GM18867 (cell line): ENCODE results near the gene HES3.

Experiments
- ATAC-seq: cut with Tn5 transposase; IDR thresholded peaks from one replicate; pipeline ENCODE4 v1.9.1; 2021; ENCODE audit warnings: mild to moderate bottlenecking, moderate library complexity; ENCODE audit not compliant: unreplicated experiment

Gene HES3, protein sequence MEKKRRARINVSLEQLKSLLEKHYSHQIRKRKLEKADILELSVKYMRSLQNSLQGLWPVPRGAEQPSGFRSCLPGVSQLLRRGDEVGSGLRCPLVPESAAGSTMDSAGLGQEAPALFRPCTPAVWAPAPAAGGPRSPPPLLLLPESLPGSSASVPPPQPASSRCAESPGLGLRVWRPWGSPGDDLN

DNA sequence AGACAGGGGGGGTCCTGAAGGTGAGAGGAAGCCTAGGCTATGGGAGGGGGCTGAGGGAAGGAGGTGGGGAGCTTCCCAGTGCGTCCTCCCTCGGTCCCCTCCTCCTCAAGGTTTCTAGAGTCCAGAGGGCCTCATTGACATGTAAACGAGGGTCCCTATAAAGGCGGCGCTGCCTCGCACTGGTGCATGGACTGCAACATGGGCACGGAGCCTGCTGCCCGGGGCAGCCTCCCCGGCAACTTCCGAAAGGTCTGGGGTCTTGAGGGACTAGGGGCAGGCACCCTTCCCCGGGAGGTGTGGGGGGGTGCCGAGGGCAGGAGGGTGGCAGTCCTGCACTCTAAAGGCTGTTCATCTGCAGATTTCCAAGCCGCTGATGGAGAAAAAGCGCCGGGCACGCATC lies at the start of gene HES3:
HES3 (plus strand) TSS at position 187 of the 400 bp plus-strand sequence; CDS start at position 374, 187 bp downstream.
- no peak for ATAC-seq

DNA sequence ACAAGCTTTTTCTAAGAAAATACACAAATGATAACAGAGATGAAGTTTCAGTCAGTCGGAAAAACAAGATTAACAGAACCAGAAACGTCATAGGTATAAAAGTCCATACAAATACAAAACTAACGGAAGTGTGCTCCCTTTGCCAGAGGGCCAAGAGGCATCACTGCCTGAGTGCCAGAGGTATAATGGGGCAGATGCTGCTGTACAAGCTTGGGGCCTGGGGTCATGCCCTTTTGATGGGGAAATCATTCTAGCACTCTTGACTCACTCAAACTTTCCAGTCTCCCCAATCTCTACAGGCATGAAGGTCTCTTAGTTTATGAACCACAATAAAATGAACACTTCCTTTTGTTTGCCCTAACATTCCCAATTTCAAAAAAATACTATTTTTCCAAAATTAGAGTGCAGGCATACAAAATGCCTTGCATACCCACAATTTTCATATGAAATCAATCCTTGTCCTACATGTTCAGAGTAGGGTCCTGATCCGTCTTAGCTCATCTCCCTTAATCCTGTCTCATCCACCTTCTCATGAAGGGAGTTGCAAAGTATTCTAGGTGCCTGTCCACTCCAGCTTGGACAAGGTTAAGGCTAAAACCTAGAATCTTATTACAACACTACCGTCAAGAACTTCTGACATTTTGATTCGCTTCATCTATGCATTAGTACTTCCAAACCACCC lies 46.1 kb upstream of the HES3 start:
- no peak for ATAC-seq

DNA sequence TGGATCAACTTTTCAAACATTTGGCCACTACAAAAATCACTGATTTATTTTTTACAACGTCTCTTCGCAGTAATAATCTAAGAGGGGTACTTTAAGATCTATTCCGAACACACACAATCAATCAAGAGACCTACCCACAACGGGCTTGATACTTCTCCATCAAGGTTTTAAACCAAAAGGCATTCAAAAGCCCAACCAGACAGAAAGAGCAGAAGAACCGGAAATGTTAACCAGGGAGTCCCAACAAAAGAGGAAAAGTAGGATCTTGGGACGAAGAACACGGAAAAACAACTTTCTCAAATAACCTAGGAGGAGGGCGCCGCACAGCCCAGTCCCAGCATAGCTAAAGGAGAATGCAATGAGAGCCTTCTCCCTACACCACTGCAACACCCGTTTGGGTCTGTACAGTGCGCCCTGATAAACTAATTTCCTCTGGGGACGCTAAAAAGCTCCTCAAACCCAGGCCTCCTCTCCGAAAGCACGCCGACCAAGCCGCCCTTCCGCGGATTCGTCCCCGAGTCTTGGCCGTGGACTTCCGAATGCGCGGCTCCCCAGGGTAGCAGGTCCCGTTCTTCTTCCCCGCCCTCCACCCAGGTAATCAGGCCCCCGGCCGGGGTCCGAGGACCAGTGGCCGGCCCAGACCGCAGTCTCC lies 45.2 kb upstream of the HES3 start:
- peak; percentile 25 for ATAC-seq

DNA sequence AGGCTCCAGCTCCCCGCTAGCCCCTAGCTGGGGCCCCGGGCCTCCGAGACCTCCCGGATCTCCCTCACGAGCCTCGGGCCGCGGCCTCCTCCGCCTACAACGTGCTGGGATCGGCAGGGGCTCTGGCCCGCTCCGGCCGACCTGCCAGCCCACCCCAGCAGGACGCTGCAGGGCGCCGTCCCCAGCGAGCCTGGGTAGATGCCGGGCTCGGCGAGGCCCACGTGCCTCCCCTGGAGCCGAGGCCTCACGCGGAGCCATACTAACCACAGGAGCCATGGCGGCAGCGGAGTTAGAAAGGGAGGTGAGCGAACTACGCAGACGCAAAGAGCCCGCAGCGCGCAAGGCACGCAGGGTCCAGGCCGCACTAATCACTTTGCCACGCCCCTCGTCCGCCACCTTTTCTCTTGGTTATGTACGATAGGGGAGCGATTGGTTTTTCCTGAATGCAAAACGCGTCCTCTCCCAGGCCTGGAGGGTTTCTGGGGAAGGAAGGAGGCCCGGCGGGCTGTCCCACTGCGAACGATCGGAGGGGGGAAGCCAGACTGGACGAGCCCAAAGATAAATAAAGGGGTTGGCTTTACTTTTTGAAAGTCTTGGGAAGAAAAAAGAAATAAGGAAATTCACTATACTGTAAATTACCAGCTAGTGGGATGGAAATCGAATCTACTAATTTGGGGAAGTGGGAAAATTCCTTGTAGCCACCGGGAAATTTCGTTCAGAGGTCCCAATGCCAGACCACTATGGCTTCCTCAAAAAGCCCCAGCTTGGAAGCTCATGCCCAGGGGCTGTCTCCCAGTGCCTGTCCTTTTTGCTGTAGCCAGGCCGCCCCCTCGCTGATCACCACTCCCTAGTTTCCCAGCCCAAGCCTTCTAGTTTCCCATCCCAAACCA lies 44.4 kb upstream of the HES3 start, which contains the start of gene RPL22:
RPL22 (minus strand) TSS at position 298 of the 890 bp plus-strand sequence; CDS start at position 276, 22 bp downstream.
- peak; percentile 95 for ATAC-seq

DNA sequence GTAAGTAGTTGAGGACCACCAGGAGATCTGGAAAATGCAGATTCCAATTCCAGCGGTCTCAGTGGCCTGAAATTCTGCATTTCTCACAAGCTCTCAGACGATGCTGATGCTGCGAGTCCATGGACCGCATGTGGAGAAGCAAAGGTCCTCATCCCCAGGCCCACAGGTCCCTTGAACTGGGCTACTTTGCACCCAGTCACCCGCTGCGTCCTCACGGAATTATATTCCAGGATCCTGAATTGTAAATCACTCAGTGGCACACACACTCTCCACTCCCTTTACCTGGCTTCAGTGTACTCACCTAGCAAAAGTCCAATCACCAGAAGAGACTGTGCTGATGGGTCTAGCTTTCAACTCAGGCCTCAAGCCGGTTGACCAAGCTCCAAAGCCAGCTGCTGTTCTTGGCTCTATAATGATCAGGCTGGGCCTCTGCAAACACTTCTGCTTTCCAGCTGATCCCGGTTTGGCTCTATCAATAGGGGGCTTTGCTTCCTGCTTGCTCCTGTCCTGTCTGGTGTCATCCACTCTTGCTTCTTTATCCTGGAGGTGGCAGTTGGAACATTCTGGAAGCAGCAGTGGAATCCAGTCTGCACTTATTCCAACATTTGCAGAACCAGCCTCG lies 43.7 kb upstream of the HES3 start:
- ATAC-seq: no peak

DNA sequence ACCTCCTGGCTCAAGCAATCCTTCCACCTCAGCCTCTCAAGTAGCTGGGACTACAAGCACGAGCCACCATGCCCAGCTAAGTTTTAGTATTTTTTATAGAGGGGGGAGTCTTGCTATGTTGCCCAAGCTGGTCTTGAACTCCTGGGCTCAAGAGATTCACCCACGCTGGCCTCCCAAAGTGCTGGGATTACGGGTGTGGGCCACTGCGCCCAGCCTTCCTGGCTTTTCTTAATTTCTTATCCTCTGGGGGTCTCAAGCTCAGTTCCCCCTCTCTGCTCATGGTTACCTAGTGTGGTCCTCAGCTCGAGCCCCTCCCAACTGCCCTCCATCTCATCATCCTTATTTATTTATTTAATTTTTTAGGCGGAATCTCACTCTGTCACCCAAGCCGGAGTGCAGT lies 41.7 kb upstream of the HES3 start:
- ATAC-seq: no peak

DNA sequence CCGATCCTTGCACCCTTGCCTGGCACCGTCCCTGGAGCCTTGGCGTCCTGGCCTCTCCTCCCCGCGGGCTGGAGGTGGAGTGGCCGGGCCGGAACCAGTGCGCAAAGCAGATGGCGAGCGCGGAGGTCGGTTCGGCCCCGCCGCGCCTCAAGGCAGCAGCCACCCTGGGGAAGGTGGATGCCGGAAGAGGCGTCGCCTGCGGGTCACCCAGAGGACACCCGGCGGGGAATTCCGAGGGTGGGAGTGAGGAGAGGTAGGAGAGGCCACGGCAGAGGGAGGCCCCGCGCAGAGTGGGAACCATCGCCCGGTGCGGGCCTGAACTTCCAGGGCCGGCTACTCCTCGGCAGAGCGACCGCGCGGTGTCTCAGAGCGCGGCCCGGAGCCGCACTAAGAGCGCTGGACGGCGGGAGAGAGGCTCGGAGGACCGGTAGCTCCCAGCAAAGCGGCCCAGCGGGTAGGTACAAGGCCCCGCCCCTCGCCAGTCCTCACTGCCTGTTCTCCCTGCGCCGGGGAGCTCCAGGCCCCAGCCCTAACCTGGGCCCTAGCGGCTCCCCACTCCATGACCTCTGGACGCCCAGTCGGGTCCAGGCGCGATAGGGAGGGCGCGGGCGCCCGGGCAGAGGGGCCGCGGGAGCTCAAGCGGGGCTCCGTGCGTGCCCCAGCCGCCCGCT lies 38.0 kb upstream of the HES3 start, which contains the start of gene RNF207:
RNF207 (plus strand) TSS at position 271 of the 671 bp plus-strand sequence. CDS start 417 bp downstream, outside the sequence.
- peak; percentile 55 for ATAC-seq

DNA sequence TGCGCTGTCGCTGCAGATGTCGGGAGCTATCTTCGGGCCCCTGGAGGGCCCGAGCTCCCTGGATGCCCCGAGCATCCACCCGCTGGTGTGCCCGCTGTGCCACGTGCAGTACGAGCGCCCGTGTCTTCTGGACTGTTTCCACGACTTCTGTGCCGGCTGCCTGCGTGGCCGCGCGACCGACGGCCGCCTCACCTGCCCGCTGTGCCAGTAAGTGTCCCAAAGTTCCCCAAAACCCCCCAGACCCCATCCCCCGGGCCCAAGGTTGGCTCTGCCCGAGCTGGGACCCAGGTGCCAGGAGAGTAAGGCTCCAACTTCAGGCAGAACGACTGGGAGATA lies 37.5 kb upstream of the HES3 start:
- no peak for ATAC-seq

DNA sequence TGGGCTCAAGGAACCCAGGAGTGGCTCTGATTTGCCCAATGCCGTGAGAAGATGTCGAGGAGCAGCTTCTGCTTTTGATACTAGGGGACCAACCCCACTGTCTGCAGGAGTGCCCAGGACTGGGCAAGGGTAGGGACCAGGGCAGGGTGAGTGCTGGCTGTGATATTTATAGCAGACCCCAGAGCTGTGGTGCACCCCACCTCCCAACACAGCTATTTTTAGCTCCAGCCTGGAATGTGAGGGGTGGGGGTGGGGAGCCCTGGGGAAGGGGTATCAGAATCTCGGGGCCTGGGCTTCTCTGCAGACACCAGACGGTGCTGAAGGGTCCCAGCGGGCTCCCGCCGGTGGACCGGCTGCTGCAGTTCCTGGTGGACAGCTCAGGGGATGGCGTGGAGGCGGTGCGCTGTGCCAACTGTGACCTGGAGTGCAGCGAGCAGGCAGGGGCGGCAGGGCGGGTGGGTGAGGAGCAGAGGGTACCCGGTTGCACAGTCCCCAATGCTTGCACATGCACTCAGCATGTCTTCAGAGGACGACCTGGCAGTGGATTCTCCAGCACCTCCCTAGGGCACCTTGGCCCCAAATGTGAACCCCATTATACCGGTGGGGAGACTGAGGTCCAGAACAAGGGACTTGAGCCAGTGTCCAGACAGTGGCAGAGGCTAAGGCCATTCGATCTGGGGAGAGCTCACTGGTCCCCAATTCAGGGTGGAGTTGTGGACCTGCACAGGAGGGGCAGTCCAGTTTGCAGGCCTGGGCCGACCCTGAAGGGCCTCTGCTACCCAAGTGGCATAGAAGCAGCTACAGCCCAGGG lies 36.7 kb upstream of the HES3 start:
- no peak for ATAC-seq

DNA sequence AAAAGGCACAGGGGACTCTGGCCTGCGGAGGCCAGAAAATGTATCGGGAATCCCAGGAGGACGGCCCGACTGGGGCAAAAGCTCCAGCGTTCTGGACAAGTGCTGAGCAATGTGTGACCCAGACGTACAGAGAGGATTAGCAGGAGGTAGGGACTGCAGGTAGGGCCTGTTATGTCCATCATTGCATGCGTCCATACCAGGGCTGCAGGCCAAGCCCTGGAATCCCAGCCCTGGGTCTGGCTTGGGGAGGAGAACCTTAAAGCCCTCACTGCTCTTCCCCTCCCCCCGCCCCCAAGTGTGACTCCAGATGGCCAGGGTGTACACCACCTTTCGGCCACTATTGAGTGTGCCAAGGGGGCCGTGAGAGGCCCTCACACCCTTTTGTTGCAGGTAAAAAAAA lies 36.1 kb upstream of the HES3 start:
- no peak for ATAC-seq

DNA sequence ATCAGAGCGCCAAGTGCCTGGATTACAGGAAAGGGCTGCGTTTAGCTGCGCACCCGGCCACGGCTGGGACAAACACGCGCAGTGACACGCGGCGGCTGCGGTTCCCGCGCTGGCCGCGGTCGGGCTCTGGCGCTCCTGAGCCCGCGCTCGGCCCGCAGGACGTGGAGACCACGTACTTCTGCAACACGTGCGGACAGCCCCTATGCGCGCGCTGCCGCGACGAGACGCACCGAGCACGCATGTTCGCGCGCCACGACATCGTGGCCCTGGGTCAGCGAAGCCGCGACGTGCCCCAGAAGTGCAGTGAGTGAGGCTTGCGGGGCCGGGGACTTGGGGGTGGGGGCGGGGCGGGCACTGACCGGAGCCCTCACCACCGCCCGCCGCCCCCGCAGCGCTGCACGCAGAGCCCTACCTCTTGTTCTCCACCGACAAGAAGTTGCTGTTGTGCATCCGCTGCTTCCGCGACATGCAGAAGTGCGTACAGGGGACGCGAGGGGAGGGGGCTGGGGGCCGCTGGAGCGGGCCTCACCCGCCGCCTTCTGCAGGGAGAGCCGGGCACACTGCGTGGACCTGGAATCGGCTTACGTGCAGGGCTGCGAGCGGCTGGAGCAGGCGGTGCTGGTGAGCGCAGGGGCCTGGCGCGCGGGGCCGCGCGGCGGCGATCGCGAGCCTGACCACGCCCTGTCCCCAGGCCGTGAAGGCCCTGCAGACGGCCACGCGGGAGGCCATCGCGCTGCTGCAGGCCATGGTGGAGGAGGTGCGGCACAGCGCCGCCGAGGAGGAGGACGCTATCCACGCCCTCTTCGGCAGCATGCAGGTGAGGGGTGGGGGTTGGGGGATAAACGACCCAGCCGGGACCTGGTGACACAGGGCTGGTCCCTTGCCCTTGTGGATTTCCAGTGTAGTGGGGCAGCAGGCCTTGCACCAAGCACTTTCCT lies 35.0 kb upstream of the HES3 start:
- no peak for ATAC-seq

DNA sequence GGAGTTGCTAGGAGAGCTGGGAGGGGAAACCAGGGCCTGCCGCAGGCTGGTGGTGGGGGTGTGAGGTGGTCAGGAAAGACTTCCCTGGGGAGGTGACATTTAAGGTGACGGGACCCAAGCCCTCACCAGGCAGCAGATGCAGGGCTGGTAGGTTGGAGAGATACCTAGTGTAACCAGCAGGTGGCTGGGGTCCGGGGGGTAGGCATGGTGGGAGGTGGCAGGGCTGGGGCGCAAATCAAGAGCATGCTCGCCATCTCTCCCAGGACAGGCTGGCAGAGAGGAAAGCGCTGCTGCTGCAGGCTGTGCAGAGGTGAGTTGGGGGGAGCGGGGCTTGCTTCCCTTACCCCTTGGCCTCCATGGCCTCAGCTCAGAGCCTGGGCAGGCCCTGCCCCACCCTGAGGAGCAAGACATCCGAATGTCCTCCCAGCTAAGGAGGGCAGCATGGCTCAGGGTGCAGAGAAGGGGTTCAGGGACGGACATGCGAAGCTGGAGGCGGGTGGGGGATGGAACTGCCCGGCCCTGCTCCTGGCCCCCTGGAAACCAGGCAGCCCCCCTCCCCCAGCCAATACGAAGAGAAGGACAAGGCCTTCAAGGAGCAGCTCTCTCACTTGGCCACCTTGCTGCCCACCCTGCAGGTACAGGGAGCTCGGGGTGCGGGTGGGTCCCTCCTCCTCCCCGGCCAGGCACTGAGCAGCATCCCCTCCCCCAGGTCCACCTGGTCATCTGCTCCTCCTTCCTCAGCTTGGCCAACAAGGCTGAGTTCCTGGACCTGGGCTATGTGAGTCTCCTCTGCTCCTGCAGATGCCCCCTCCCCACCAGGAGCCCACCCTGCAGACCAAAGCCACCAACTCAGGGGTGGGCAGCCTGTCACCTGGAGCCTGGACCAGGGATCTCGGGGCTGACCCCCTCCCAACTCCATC lies 34.1 kb upstream of the HES3 start:
- ATAC-seq: no peak

DNA sequence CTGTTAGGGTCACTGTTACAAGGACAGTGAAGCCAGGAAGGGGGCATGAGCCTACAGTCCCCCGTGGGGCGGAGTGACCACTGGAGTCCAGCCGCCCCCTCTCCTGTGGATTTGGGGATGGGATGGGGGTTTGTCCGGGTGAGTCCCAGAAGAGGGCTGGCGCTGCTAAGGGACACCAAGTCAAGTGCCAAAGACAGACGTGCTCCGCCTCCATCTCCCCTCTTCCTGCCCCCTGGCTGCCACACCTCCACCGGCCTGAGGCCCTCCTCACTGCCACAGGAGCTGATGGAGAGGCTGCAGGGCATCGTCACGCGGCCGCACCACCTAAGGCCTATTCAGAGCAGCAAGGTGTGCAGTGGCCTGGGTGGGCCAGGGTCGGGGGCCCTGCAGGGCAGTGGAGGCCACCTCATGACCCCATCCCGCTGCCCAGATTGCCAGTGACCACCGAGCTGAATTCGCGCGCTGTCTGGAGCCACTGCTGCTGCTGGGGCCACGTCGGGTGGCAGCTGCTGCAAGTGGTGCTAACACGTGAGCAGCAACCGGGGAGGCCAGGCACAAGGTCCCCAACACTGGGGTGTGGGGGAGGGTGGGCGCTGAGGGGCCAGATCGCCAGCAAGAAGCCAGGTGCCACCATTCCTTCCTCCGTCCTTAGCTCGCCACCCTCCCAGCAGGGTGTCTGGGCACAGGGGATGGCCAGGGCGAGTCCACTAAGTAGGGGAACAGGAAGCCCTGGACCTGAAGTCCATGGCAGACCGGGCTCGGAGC lies 33.2 kb upstream of the HES3 start:
- no peak for ATAC-seq

DNA sequence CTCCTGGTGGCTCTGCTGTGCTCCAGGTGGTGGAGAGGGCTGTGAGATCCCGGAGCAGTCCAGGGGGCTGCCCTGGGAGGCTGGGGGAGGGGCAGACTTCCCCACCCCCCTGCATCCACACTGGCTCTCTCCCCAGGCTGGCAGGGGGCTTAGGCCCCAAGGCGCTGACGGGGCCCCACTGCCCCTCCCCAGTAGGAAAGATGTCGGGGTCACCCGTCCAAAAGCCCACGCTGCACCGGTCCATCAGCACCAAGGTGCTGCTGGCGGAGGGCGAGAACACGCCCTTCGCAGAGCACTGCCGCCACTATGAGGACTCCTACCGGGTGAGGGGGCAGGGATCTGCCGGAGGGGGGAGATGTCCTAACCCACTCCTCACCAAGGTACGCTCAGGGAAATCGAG lies 32.2 kb upstream of the HES3 start:
- no peak for ATAC-seq

DNA sequence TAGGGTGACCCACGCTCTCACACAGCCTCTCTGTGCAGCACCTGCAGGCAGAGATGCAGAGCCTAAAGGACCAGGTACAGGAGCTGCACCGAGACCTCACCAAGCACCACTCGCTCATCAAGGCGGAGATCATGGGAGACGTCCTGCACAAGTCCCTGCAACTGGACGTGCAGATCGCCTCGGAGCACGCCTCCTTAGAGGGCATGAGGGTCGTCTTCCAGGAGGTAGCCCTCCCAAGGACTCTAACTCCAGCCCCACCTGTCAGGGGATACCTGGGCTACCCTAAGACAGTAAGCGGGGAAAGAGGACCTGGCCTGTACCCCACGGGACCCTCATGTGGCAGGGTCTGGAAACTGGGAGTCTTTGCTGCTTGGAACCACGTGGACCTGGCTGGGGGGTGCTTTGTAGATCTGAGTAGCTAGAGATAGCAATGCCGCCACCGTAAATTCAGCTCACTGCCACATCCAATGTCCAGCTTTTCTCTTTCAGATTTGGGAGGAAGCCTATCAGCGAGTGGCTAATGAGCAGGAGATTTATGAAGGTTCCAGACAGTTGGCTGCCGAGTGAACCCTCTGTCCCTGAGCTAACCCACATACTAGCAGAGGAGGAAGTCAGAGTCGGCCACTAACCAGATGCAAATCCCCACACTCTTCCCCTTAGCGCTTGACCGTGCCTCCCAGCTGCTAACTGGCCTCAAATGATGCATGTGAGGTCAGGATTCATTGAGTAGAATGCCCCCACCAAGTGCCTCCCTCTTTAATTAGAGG lies 31.6 kb upstream of the HES3 start:
- ATAC-seq: no peak
